Activated CD4-positive, alpha-beta T cell treated with anti-CD3 and anti-CD28 coated beads, Interleukin-2, amount 50 U/mL, for 4 hours (primary cell): Measurements from ENCODE around the gene TTC23.
A peak's percentile ranks its signal among the peaks of the same experiment; 100 is the strongest.

Source experiments
- DNase-seq, 2 experiments: peaks; one replicate each; pipeline ENCODE4 v3.0.0-alpha.2; 2020

Gene TTC23

DNA sequence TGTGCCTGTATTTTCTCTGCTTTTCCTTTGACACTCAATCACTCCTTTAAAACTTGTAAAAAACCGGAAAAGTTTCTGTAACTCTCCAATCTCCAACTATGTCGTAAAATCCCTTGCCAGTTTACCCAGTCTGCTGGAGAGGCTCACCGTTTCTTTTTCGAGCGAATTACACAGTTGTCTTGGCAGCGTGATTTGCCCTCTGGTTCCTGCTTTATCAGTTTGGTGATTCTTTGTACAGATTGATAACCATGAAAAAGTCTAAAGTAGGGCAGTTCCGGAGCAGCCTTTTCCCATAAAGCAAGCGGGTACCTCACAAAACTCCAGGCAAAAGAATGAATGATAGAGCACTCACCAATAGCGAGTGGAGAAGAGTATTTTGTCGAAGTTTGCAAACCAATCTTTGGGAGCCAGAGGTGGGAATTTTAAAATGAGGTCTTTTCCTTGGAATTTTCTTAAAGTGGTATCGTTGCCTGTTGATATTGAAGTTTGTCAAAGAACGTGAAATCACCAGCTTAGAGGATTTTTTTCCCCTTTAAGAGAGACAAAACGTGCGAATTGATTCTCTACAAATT lies at the start of gene TTC23:
Gene TTC23, minus strand, starts transcription at position 312 of the 572 bp plus-strand sequence. CDS start 20,869 bp downstream, outside the sequence.
- DNase-seq = no peak

GRCh38 chr15:99296386-99296785 lies 47.0 kb upstream of the TTC23 start:
- no peak for DNase-seq

DNA sequence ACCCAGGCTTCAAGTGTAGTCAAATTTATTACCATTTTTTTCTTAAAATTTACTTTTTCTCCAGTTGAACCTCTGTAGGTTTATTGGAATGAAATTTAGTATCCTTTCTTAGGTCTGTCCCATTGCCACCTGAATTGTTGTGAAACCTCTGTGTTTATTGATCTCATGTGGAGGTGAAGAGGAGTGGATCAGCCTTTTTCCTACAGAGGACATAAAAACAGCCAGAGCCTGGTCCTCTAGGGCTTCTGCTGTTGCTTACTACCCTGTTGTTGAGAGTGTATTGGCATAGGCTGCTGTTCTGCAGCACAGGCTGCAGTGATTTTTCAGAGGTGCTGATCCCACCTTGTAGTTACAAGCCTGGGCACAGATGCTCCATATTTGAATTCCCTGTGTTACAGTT lies 46.5 kb upstream of the TTC23 start:
- no peak for DNase-seq

DNA sequence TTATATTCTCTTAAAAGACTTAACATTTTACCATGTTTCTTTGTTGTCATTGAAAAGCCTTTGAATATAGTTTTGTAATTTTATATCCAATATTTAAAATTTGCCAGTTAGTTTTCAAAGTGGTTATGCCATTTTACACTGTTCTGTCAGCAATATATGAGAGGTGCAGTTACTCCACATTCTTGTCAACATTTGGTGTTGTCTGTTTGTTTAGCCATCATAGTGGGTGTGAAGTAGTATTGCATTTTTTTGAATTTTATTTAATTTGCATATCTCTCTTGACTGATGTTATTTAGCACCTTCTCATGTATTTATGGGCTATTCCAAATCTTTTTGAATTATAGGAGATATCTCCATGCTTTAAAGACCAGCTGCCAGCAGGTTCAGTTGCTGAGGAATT lies 42.3 kb upstream of the TTC23 start:
- no peak for DNase-seq

DNA sequence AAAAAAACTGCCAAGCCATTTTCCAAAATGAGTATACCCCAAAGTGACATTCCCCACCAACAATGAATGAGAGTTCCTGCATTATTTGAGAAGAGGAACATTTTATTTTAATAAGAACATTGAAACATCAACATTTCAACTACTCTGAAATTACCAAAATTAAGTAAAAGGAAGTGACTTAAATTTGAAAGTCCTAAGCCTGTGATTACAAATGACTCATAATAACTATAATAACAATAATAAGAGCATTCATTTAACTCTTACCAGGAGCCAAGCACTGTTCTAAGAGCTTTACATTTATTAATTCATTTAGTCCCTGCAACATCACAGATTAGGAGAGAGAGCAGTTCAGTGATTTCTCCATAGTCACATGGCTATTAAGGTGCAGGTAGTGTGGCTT lies 34.3 kb upstream of the TTC23 start:
- DNase-seq = no peak

- no peak for DNase-seq
Measured at GRCh38 chr15:99282586-99282985, 33.2 kb upstream of the TTC23 start.

DNA sequence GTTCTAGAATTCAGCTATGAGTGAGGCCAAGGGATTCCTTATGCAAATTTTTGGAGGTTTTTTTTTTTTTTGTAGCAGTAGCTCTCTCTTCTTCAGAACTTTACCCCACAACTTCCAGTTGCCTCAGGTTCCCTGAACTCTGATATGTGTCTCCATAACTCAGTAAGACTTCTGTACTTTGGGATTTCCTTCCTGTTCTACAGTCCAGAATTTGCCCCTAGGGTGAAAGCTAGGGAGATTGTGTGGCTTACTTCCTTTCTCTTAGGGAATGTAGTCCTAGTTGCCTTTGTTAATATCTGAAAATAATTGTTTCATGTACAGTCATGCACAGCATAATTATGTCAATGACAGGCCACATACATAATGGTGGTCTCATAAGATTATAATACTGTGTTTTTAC lies 32.7 kb upstream of the TTC23 start:
- DNase-seq = no peak

DNA sequence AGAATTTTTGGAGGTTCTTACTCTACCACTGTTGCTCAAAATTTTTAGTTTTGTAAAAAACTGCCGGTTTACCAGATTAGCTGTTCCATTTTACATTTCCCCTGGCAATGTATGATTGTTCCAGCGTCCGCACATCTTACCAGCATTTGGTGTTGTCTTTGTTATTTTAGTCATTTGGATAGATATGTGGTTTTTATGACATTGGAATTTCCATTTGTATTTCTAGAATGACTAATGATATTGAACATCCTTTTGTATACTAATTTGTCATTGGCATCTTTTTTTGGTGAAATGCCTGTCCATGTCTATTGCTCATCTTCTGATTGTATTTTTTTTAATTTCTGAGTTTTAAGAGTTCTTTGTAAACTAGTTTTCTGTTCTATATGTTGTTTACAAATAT lies 30.4 kb upstream of the TTC23 start:
- no peak for DNase-seq

- no peak for DNase-seq
Measured at GRCh38 chr15:99279290-99279689, 29.9 kb upstream of the TTC23 start.

- DNase-seq = no peak
Measured at GRCh38 chr15:99275525-99276128, 26.2 kb upstream of the TTC23 start.

DNA sequence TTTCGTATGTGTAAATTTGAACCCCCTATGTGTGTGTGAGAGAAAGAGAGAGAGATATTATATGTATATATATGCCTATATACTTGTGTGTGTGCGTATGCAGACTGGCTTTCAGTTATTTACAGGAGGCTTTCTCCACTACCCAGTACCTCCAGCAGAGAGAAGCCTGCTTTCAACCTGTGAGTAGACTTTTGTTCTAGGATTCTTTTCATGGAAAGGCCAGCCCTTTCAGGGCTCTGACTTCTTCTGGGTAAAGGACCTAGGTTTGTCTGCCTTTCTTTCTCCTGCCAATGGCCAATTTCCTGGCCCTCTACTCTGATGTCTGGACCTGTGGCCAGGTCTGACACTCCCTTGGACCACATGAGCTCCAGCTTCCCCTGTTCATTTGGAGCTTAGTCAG lies 25.7 kb upstream of the TTC23 start:
- DNase-seq = no peak

GRCh38 chr15:99273801-99274200 lies 24.4 kb upstream of the TTC23 start:
- DNase-seq = no peak

GRCh38 chr15:99268431-99268830 lies 19.1 kb upstream of the TTC23 start:
- DNase-seq = no peak

DNA sequence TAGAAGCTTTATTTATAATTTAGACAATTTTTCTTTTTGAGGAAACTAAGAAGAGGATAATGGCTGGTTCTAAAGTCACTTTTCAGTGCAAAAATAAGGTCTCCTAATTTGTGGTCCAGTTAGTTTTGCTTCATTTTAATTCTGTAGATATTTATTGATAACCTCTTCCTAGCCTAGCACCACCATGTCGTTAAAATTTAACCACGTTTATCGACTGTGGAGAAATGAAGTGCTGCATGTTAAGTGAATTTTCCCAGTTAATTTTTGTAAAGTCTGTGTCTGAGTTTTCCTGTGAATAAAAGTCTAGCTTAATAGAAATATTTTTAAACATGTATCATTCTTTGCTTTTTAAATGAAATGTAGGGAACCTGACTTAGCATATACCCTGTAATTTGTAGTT lies 18.6 kb upstream of the TTC23 start:
- no peak for DNase-seq

GRCh38 chr15:99265541-99266070 lies 16.2 kb upstream of the TTC23 start:
- DNase-seq = no peak

DNA sequence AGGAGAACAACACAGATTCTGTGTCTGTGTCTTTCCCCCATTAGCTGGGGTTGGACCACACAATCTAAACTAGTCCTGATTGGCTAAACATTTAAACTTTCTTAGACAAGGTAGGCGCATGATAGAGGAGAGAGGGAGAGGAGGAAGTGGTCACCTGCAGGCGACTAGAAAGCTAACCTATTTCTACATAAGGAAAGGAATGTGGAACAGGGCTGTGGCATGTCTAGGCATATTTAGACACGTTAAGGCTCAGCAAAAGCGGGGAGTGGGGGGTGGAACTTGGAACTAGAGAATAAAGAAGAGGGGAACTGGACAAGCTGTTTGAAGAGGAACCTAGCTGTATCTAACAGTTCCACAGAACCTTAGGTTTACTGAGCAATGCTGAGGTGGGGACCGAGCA lies 14.7 kb upstream of the TTC23 start:
- DNase-seq = no peak

DNA sequence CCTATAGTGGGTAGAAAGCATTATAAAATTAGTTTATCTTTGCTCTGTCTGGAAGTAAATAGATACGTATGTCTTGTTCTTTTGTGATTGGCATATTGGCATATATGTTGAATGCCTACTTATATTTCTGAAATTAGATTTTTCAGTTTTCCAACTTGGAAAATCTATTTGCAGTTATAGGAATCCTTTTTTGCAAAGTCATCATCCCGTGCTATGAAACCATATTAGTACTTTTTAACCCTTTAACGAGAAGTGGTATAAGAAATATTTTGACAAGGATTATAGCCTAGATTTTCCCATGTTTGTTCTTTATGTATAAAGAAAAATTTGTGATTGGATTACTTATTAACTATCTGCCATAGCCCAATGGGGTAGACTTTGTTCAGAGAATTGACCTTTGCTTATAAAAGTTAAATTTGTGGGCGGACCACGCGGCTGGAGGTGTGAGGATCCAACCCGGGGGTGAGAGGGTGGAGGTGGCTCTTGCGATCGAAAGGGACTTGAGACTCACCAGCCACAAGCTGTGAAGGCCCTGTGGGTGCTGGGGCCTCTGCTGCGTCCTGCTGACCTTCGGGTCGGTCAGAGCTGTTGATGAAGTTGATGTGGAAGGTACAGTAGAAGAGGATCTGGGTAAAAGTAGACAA lies 7.8 kb upstream of the TTC23 start:
- DNase-seq = no peak

- no peak for DNase-seq
Measured at GRCh38 chr15:99253381-99254090, 4.2 kb upstream of the TTC23 start.

DNA sequence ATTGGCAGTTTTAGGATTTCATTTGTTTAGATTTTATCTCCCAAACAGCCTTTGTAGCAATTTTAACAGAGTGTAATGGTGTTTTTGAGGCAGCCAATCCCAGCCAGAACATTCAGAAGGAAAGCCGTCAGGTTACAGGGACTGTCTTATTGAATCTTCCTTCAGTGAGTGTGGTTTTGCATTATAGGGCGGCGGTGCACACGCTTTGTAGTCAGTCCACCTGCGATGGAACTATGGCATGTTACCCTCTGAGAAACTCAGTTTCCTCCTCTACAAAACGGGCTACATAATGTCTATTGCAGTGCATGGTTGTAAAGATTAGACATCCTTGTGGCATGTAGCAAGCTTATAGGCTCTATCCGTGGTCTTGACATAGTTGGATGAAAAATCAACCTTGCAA lies 2.9 kb upstream of the TTC23 start:
- DNase-seq = no peak

DNA sequence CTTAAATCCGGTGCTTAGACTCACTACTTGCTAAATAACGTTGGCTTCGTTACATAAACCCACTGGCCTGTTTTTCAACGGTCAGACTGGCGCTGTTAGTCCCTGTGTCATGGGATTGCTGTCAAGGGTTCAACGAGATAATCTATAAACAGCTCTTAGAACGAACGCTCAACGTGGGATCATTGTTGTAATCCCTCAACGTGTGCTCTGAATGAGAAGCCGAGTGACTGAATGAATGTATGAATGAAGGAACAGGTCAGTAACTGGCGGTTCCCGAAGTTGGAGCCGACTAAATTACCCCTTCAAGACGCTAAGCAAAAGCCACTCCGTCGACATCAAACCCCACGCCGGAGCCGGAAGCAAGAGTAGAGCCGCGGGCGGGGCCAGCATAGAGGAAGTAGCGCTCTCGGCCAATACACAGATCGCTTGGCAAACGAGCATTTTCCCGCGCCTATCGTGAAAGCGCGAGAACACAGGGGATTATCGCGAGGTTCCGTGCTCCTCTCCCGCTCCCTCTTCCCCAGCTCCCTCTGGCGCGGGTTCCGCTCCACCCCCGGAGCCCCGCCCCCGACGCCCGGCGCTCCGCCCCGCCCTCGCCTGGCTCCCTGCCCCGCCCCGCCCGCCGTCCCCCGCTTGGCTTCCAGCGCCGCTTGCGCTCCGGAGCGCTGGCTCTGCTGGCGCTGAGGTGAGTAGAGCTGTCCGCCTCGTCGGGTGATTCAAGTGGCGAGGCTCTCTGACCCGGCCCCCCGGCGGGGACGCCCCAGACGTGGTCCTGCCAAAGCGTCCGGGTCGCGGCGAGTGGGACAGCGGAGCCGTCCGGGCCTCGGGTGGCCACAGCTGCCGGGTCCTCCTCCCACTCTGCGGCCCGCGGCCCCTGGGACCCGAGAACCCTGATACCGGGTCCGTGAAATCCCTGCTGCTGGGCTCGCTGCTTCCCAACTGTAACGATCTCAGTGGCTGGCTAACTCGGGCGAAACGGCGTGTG lies 1.8 kb upstream of the TTC23 start, which contains the start of gene LRRC28:
Gene LRRC28, plus strand, starts transcription at position 625 of the 985 bp plus-strand sequence. CDS start 4,477 bp downstream, outside the sequence.
- DNase-seq = peak; percentile 91 to 92

GRCh38 chr15:99250494-99250856 lies 1.1 kb upstream of the TTC23 start:
- DNase-seq = no peak

DNA sequence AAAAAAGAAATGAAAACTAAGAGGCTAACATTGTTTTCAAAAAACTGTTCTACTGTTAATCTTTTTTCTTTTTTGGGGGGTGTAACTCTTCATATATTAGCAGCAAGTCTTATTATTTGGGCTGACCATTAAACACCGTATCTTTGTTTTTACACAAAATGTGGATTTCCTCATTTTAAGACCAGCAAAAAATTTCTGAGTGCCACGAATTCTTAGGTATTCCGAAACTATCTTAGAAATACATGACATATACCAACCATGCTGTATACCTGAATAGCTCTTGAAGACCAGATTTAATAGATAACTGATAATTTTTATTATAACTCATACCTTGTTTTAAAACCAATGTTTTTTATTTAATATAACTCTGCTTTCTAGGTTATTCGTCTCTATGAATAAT lies 620 bp upstream of the TTC23 start:
- DNase-seq = no peak
